ENCODE data around the gene OR2T3.
"Not testable (repeated sequence)": the region's sequence is repeated elsewhere in the genome, so short reads cannot be mapped to it uniquely, and the experiment has no call there.

Gene OR2T3

DNA sequence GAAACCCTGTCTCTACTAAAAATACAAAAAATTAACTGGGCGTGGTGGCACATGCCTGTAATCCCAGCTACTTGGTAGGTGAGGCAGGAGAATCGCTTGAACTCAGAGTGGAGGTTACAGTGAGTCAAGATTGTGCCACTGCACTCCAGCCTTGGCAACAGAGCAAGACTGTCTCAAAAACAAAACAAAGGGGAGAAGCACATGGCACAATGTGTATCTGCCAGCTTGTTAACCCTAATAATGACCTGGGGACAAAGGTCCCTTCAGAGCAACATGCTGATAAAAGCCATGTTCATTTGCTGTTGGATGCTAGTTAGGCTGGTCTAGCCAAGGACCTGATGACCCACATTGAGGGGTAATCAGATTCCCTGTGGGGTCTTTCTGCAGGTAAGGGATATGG, 16.5 kb upstream of the OR2T3 start:
- not testable (repeated sequence) for DNase-seq (ENCODE audit: low read depth, low spot score); H3K4me3 ChIP-seq (ENCODE audit: low read length)

- not testable (repeated sequence) for DNase-seq (ENCODE audit: low read depth, low spot score); H3K4me3 ChIP-seq (ENCODE audit: low read length)
Observed at GRCh38 chr1:248459117-248459516, 14.0 kb upstream of the OR2T3 start.

GRCh38 chr1:248471154-248471553, 2.0 kb upstream of the OR2T3 start:
- no peak for DNase-seq (ENCODE audit: low read depth, low spot score)
- H3K4me3 ChIP-seq (ENCODE audit: low read length): no peak overlapping the region

GRCh38 chr1:248472111-248472510, 1.0 kb upstream of the OR2T3 start:
- not testable (repeated sequence) for H3K4me3 ChIP-seq (ENCODE audit: low read length); DNase-seq (ENCODE audit: low read depth, low spot score)

GRCh38 chr1:248475660-248476059, 2.5 kb downstream of the OR2T3 start:
- DNase-seq (ENCODE audit: low read depth, low spot score); H3K4me3 ChIP-seq (ENCODE audit: low read length): not testable (repeated sequence)

GRCh38 chr1:248481686-248482579, 8.8 kb downstream of the OR2T3 start:
- H3K4me3 ChIP-seq (ENCODE audit: low read length): peak overlapping the region; percentile 16; the same call in 1 of the 2 replicates
- not testable (repeated sequence) for DNase-seq (ENCODE audit: low read depth, low spot score)

GRCh38 chr1:248488289-248488688, 15.1 kb downstream of the OR2T3 start, which contains the start of gene OR2T5:
Gene OR2T5, plus strand, starts transcription at chr1:248488589. Its CDS starts 0 bp downstream, at chr1:248488589.
- not testable (repeated sequence) for DNase-seq (ENCODE audit: low read depth, low spot score); H3K4me3 ChIP-seq (ENCODE audit: low read length)

GRCh38 chr1:248496661-248497060, 23.5 kb downstream of the OR2T3 start:
- not testable (repeated sequence) for H3K4me3 ChIP-seq (ENCODE audit: low read length); DNase-seq (ENCODE audit: low read depth, low spot score)

- DNase-seq (ENCODE audit: low read depth, low spot score): not testable (repeated sequence)
Observed at GRCh38 chr1:248500305-248501035, 27.3 kb downstream of the OR2T3 start.

GRCh38 chr1:248507773-248508172, 34.6 kb downstream of the OR2T3 start, which contains the start of gene OR2G6:
Gene OR2G6, plus strand, starts transcription at chr1:248508073. Its CDS starts 13,574 bp downstream, at chr1:248521647.
- not testable (repeated sequence) for DNase-seq (ENCODE audit: low read depth, low spot score); H3K4me3 ChIP-seq (ENCODE audit: low read length)

More at GRCh38 chr1:248500305-248501035, 27.3 kb downstream of the OR2T3 start:
- H3K4me3 ChIP-seq (ENCODE audit: low read length): not testable (repeated sequence)

- DNase-seq (ENCODE audit: low read depth, low spot score); H3K4me3 ChIP-seq (ENCODE audit: low read length): not testable (repeated sequence)
Observed at GRCh38 chr1:248510217-248510616, 37.1 kb downstream of the OR2T3 start.

GRCh38 chr1:248521856-248522255, 48.7 kb downstream of the OR2T3 start:
- no peak overlapping the region for H3K4me3 ChIP-seq (ENCODE audit: low read length)
- no peak for DNase-seq (ENCODE audit: low read depth, low spot score)
